ENCODE results near the gene ARR3.
"Not testable (repeated sequence)": the region's sequence is repeated elsewhere in the genome, so short reads cannot be mapped to it uniquely, and the experiment has no call there.

ARR3 gene

DNA sequence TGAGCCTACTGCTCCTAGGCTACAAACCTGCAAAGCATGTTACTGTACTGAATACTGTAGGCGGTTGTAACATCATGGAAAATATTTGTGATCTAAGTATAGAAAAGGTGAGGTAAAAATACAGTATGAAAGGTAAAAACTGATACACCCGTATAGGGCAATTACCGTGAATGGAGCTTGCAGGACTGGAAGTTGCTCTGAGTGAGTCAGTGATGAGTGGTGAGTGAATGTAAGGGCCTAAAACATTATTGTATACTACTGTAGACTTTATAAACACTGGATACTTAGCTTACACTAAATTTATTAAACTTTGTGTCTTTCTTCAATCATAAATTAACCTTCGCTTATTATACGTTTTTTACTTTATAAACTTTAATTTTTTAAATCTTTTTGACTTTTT, 25.5 kb downstream of the ARR3 start:
- H3K79me2 ChIP-seq (ENCODE audit: insufficient read depth, low read length), result peaks cover 67% of the 10 kb centered on the region
- no peak overlapping the region for H2AFZ ChIP-seq (ENCODE audit: low read depth, low read length)
- H3K9me3 ChIP-seq (ENCODE audit: insufficient read depth, low read length, severe bottlenecking), result no peaks in the 10 kb centered on the region

DNA sequence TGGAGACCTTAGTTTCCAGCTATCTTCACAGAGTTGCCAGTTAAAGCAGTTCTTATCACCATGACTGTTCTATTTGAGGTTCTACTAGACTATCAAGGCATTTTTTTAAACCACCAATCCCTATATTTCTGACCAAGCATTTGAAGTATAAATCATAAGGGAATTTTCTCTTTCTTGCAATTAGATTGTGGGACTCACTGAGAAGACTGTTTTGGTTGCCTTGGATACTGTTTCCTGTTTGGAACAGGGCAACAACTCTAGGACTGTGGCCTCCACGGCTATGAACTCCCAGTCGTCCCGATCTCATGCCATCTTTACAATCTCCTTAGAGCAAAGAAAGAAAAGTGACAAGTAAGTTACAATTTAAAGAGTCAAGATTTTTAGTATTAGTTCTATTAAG, 33.6 kb downstream of the ARR3 start:
- TF ChIP-seq EZH2 (IDR thresholded peaks at IDR 0.05; ENCODE audit: borderline replicate concordance, low read depth, low read length, severe bottlenecking), result no peak
- TF ChIP-seq, protein P1, sequence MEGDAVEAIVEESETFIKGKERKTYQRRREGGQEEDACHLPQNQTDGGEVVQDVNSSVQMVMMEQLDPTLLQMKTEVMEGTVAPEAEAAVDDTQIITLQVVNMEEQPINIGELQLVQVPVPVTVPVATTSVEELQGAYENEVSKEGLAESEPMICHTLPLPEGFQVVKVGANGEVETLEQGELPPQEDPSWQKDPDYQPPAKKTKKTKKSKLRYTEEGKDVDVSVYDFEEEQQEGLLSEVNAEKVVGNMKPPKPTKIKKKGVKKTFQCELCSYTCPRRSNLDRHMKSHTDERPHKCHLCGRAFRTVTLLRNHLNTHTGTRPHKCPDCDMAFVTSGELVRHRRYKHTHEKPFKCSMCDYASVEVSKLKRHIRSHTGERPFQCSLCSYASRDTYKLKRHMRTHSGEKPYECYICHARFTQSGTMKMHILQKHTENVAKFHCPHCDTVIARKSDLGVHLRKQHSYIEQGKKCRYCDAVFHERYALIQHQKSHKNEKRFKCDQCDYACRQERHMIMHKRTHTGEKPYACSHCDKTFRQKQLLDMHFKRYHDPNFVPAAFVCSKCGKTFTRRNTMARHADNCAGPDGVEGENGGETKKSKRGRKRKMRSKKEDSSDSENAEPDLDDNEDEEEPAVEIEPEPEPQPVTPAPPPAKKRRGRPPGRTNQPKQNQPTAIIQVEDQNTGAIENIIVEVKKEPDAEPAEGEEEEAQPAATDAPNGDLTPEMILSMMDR (IDR thresholded peaks at IDR 0.05; ENCODE audit: borderline replicate concordance, extremely low read depth, low read length, poor library complexity, severe bottlenecking), result no peak
- Histone ChIP-seq H3K9me3 (ENCODE audit: insufficient read depth, low read length, severe bottlenecking) (no peaks in the 10 kb centered on the region), H3K27me3 (ENCODE audit: insufficient read depth, low read length, poor library complexity) (no peaks in the 10 kb centered on the region), H3K79me2 (ENCODE audit: insufficient read depth, low read length) (peaks cover 13% of the 10 kb centered on the region), H3K4me1 (ENCODE audit: insufficient read depth, low read length) (no peaks in the 10 kb centered on the region), H3K4me2 (ENCODE audit: insufficient read depth, low read length) (no peak overlapping the region), H2AFZ (ENCODE audit: low read depth, low read length) (no peak overlapping the region), H3K4me3 (ENCODE audit: low read depth in 1 of 2, low read length in 2 of 2) (no peak overlapping the region), H3K9ac (ENCODE audit: low read depth, low read length) (no peak overlapping the region), H3K27ac (ENCODE audit: low read length) (no peak overlapping the region), H4K20me1 (ENCODE audit: insufficient read depth, low read length) (no peaks in the 10 kb centered on the region), H3K36me3 (ENCODE audit: insufficient read depth, low read length) (peaks cover 69% of the 10 kb centered on the region)
- no peak for ATAC-seq (ENCODE audit: insufficient read depth, low read depth)
- no peak for DNase-seq

More for the DNA sequence above, 25.5 kb downstream of the ARR3 start:
- H3K9ac ChIP-seq (ENCODE audit: low read depth, low read length), result no peak overlapping the region
- H3K4me3 ChIP-seq (ENCODE audit: low read depth in 1 of 2, low read length in 2 of 2), result no peak overlapping the region
- peaks cover 43% of the 10 kb centered on the region for H3K36me3 ChIP-seq (ENCODE audit: insufficient read depth, low read length)
- no peaks in the 10 kb centered on the region for H4K20me1 ChIP-seq (ENCODE audit: insufficient read depth, low read length)
- DNase-seq, result no peak
- H3K4me2 ChIP-seq (ENCODE audit: insufficient read depth, low read length), result peak overlapping the region; percentile 93; the same call in 1 of the 2 replicates
- H3K4me1 ChIP-seq (ENCODE audit: insufficient read depth, low read length), result peaks cover 33% of the 10 kb centered on the region
- H3K27me3 ChIP-seq (ENCODE audit: insufficient read depth, low read length, poor library complexity), result no peaks in the 10 kb centered on the region
- ATAC-seq (ENCODE audit: insufficient read depth, low read depth), result no peak
- no peak for TF ChIP-seq EZH2 (IDR thresholded peaks at IDR 0.05; ENCODE audit: borderline replicate concordance, low read depth, low read length, severe bottlenecking)
- TF ChIP-seq, protein P1 (IDR thresholded peaks at IDR 0.05; ENCODE audit: borderline replicate concordance, extremely low read depth, low read length, poor library complexity, severe bottlenecking), result no peak
- H3K27ac ChIP-seq (ENCODE audit: low read length), result no peak overlapping the region

DNA sequence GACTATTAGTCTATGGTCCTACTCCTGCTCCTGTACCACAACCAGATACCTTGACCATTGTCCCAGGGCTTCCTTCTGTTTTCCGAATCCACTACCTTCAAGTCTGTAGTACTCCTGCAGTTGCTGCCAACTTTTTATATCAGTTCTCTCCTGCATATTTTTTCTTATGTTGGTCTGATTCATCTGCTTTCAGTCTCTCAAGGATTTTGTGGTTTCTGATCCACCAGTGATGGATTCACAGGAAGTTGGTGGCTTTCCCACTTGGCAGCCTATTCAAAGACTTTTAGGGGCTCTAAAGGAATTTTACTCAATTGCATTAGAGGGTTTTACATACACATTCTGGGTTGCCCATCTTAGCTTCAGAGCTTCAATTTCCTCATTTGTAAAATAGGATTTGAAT, 45.4 kb downstream of the ARR3 start:
- no peak overlapping the region for H3K4me3 ChIP-seq (ENCODE audit: low read depth in 1 of 2, low read length in 2 of 2)
- peaks cover 22% of the 10 kb centered on the region for H3K79me2 ChIP-seq (ENCODE audit: insufficient read depth, low read length)
- DNase-seq (no peak), ATAC-seq (ENCODE audit: insufficient read depth, low read depth) (no peak)
- no peaks in the 10 kb centered on the region for H3K4me1 ChIP-seq (ENCODE audit: insufficient read depth, low read length)
- no peak overlapping the region for H3K27ac ChIP-seq (ENCODE audit: low read length)
- H3K36me3 ChIP-seq (ENCODE audit: insufficient read depth, low read length), result peaks cover 31% of the 10 kb centered on the region
- H3K27me3 ChIP-seq (ENCODE audit: insufficient read depth, low read length, poor library complexity), result no peaks in the 10 kb centered on the region
- no peak overlapping the region for H2AFZ ChIP-seq (ENCODE audit: low read depth, low read length)
- no peak overlapping the region for H3K4me2 ChIP-seq (ENCODE audit: insufficient read depth, low read length)
- no peaks in the 10 kb centered on the region for H4K20me1 ChIP-seq (ENCODE audit: insufficient read depth, low read length)
- no peak overlapping the region for H3K9ac ChIP-seq (ENCODE audit: low read depth, low read length)
- H3K9me3 ChIP-seq (ENCODE audit: insufficient read depth, low read length, severe bottlenecking), result no peaks in the 10 kb centered on the region
- TF ChIP-seq, protein P1 (IDR thresholded peaks at IDR 0.05; ENCODE audit: borderline replicate concordance, extremely low read depth, low read length, poor library complexity, severe bottlenecking), result no peak
- no peak for TF ChIP-seq EZH2 (IDR thresholded peaks at IDR 0.05; ENCODE audit: borderline replicate concordance, low read depth, low read length, severe bottlenecking)

DNA sequence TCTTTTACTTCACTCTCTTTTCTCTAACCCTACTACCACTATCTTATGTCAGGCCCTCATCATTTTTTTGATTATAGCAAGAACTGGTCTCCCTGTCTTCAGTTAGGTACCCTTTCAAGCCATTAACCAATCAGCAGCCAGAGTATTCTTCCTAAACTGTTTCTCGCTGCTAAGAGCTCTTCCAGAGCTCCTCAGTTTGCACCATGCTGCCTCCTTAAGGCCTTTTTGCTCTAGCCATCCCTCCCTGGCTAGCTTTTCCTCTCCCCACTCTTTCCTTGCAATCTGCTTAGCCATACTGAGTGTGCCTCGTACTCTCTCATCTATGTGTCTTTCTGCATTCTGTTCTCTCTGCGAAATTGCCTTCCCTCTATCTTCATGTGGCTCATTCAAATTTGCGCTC, 54.6 kb downstream of the ARR3 start:
- no peak overlapping the region for H3K27ac ChIP-seq (ENCODE audit: low read length)
- no peaks in the 10 kb centered on the region for H4K20me1 ChIP-seq (ENCODE audit: insufficient read depth, low read length)
- peaks cover 26% of the 10 kb centered on the region; the same call in 1 of the 2 replicates for H3K36me3 ChIP-seq (ENCODE audit: insufficient read depth, low read length)
- no peak for DNase-seq
- H2AFZ ChIP-seq (ENCODE audit: low read depth, low read length), result no peak overlapping the region
- peaks cover 4% of the 10 kb centered on the region; the same call in 1 of the 2 replicates for H3K79me2 ChIP-seq (ENCODE audit: insufficient read depth, low read length)
- no peak overlapping the region for H3K9ac ChIP-seq (ENCODE audit: low read depth, low read length)
- H3K27me3 ChIP-seq (ENCODE audit: insufficient read depth, low read length, poor library complexity), result no peaks in the 10 kb centered on the region
- no peaks in the 10 kb centered on the region for H3K4me1 ChIP-seq (ENCODE audit: insufficient read depth, low read length)
- H3K4me2 ChIP-seq (ENCODE audit: insufficient read depth, low read length), result no peak overlapping the region
- no peak for ATAC-seq (ENCODE audit: insufficient read depth, low read depth)
- TF ChIP-seq, protein P1 (IDR thresholded peaks at IDR 0.05; ENCODE audit: borderline replicate concordance, extremely low read depth, low read length, poor library complexity, severe bottlenecking), result no peak
- no peak for TF ChIP-seq EZH2 (IDR thresholded peaks at IDR 0.05; ENCODE audit: borderline replicate concordance, low read depth, low read length, severe bottlenecking)
- H3K9me3 ChIP-seq (ENCODE audit: insufficient read depth, low read length, severe bottlenecking), result no peaks in the 10 kb centered on the region
- H3K4me3 ChIP-seq (ENCODE audit: low read depth in 1 of 2, low read length in 2 of 2), result no peak overlapping the region

DNA sequence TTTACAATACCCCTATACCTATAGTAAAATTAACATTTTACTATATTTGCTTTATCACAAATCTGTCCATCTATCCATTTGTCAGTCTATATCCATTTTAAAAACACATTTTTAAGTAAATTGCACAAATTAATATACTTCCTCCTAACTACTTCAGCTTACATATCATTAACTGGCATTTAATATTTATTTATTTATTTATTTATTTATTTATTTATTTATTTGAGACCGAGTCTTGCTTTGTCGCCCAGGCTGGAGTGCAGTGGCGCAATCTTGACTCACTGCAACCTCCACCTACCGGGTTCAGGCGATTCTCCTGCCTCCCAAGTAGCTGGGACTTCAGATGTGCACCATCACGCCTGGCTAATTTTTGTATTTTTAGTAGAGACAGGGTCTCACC, 55.5 kb downstream of the ARR3 start:
- not testable (repeated sequence) for DNase-seq; H3K4me2 ChIP-seq (ENCODE audit: insufficient read depth, low read length); H3K79me2 ChIP-seq (ENCODE audit: insufficient read depth, low read length); H3K27me3 ChIP-seq (ENCODE audit: insufficient read depth, low read length, poor library complexity); H2AFZ ChIP-seq (ENCODE audit: low read depth, low read length); H4K20me1 ChIP-seq (ENCODE audit: insufficient read depth, low read length); H3K9ac ChIP-seq (ENCODE audit: low read depth, low read length); H3K9me3 ChIP-seq (ENCODE audit: insufficient read depth, low read length, severe bottlenecking); ATAC-seq (ENCODE audit: insufficient read depth, low read depth); H3K4me3 ChIP-seq (ENCODE audit: low read depth in 1 of 2, low read length in 2 of 2); H3K4me1 ChIP-seq (ENCODE audit: insufficient read depth, low read length); H3K27ac ChIP-seq (ENCODE audit: low read length)
- H3K36me3 ChIP-seq (ENCODE audit: insufficient read depth, low read length), result peaks cover 34% of the 10 kb centered on the region; the same call in 1 of the 2 replicates
